ENCODE data around the gene RTN4IP1.

The RTN4IP1 gene

DNA sequence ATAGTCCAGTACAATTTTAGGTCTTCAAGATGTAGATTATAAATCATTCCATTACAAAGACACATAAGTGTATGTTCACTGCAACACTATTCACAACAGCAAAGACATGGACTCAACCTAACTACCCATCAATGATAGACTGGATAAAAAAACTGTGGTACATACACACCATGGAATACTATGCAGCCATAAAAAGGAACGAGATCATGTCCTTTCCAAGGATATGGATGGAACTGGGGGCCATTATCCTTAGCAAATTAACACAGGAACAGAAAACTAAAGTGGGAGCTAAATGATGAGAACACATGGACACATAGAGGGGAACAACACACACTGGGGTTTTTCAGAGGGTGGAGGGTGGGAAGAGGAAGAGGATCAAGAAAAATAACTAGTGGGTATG is 6.3 kb downstream of the RTN4IP1 start:
- H3K4me1 ChIP-seq (ENCODE audit: low read length): peaks cover 2% of the 10 kb centered on the region; the same call in 1 of the 2 replicates
- TF ChIP-seq EZH2 (optimal IDR thresholded peaks at IDR 0.05; ENCODE audit: low read depth, low read length): no peak
- no peak for TF ChIP-seq CTCF (IDR thresholded peaks at IDR 0.05; ENCODE audit: low read length)
- no peak for TF ChIP-seq EZH2phosphoT487 (IDR thresholded peaks at IDR 0.05; ENCODE audit: low read length)

DNA sequence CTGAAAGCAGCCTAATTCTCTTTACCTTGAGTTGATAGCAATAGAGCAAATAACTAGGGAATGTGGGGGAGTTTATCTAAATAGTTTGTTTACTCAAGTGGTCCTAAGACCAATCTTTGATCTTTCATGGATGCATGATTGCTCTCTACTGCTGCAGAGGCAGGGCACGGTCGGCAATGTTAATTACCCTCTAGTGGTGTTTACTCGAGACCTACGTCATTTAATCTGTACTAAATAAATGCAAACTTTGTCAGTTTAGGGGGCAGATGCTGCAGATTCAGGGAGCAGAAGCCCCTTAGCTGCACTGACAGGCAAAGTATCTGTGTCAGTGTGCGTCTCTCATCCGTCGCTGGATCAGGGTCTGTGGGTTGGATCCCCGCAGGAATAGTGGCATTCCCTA is 6.9 kb downstream of the RTN4IP1 start:
- no peak for TF ChIP-seq EZH2phosphoT487 (IDR thresholded peaks at IDR 0.05; ENCODE audit: low read length)
- TF ChIP-seq CTCF (IDR thresholded peaks at IDR 0.05; ENCODE audit: low read length): no peak
- no peak for TF ChIP-seq EZH2 (optimal IDR thresholded peaks at IDR 0.05; ENCODE audit: low read depth, low read length)
- Histone ChIP-seq H3K79me2 (ENCODE audit: low read length) (no peaks in the 10 kb centered on the region), H3K4me2 (ENCODE audit: low read depth, low read length) (no peak overlapping the region), H4K20me1 (ENCODE audit: insufficient read depth, low read length) (no peaks in the 10 kb centered on the region), H3K9me3 (replicated peaks; ENCODE audit: insufficient read depth, low read length) (no peaks in the 10 kb centered on the region), H3F3A (ENCODE audit: insufficient read depth, low read length) (no peaks in the 10 kb centered on the region), H3K4me3 (ENCODE audit: low read length) (no peak overlapping the region), H3K27me3 (replicated peaks; ENCODE audit: insufficient read depth, low read length) (no peaks in the 10 kb centered on the region), H2AFZ (ENCODE audit: low read length) (no peak overlapping the region), H3K9ac (ENCODE audit: low read length) (no peak overlapping the region), H3K27ac (ENCODE audit: low read length) (no peak overlapping the region), H3K4me1 (ENCODE audit: low read length) (no peaks in the 10 kb centered on the region), H3K9me2 (replicated peaks; ENCODE audit: insufficient read depth, low read length) (no peaks in the 10 kb centered on the region), H3K36me3 (replicated peaks; ENCODE audit: insufficient read depth, low read length) (no peaks in the 10 kb centered on the region)
- no peak for DNase-seq

More for the DNA sequence above, 6.3 kb downstream of the RTN4IP1 start:
- Histone ChIP-seq H3K79me2 (ENCODE audit: low read length) (no peaks in the 10 kb centered on the region), H3K27ac (ENCODE audit: low read length) (no peak overlapping the region), H3K4me2 (ENCODE audit: low read depth, low read length) (no peak overlapping the region), H3K27me3 (replicated peaks; ENCODE audit: insufficient read depth, low read length) (no peaks in the 10 kb centered on the region), H3K4me3 (ENCODE audit: low read length) (no peak overlapping the region), H3F3A (ENCODE audit: insufficient read depth, low read length) (no peaks in the 10 kb centered on the region), H3K9ac (ENCODE audit: low read length) (no peak overlapping the region), H3K36me3 (replicated peaks; ENCODE audit: insufficient read depth, low read length) (no peaks in the 10 kb centered on the region), H2AFZ (ENCODE audit: low read length) (no peak overlapping the region), H4K20me1 (ENCODE audit: insufficient read depth, low read length) (no peaks in the 10 kb centered on the region), H3K9me3 (replicated peaks; ENCODE audit: insufficient read depth, low read length) (no peaks in the 10 kb centered on the region), H3K9me2 (replicated peaks; ENCODE audit: insufficient read depth, low read length) (no peaks in the 10 kb centered on the region)
- DNase-seq: no peak

DNA sequence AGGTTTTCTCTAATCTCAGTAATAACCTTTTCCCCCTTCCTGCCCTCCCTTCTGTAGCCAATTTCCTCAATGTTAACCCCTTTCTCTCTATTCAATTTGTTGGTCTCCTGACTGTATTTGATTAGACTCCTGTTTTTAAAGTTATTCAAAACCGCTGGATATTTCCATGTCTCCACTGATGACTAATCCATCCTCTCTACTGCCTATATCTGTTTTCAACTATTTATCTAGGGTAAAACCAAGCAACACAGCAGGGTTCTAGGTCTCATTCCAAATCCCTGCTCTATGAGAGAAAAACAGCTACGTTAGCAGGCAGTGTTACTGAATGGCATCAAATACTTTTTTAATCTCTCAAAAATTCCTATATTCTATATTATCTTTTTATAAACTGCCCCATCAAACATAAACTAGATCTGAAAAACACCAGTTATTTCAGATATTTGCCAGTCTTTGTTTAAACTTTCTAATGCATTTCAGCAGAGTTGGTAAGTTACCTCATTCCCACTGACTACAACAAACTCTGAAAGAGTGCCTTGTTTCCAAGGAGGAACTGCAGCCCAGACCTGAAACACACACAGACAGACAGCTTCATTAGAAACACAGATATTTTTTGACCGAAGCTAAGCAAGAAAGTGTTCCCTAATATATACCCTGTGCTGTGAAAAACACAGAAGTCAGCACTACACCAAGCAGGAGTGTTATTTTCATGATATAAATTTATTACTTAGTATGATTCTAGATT is 8.2 kb downstream of the RTN4IP1 start:
- Histone ChIP-seq H3K36me3 (replicated peaks; ENCODE audit: insufficient read depth, low read length) (no peaks in the 10 kb centered on the region), H3K27me3 (replicated peaks; ENCODE audit: insufficient read depth, low read length) (no peaks in the 10 kb centered on the region), H3K4me2 (ENCODE audit: low read depth, low read length) (no peak overlapping the region), H3K79me2 (ENCODE audit: low read length) (no peaks in the 10 kb centered on the region), H3K27ac (ENCODE audit: low read length) (no peak overlapping the region), H3K4me3 (ENCODE audit: low read length) (no peak overlapping the region), H3K4me1 (ENCODE audit: low read length) (no peaks in the 10 kb centered on the region), H3K9me2 (replicated peaks; ENCODE audit: insufficient read depth, low read length) (no peaks in the 10 kb centered on the region), H3K9me3 (replicated peaks; ENCODE audit: insufficient read depth, low read length) (no peaks in the 10 kb centered on the region), H2AFZ (ENCODE audit: low read length) (no peak overlapping the region), H3K9ac (ENCODE audit: low read length) (no peak overlapping the region), H3F3A (ENCODE audit: insufficient read depth, low read length) (no peaks in the 10 kb centered on the region), H4K20me1 (ENCODE audit: insufficient read depth, low read length) (no peaks in the 10 kb centered on the region)
- no peak for DNase-seq
- TF ChIP-seq EZH2 (optimal IDR thresholded peaks at IDR 0.05; ENCODE audit: low read depth, low read length): no peak
- TF ChIP-seq CTCF (IDR thresholded peaks at IDR 0.05; ENCODE audit: low read length): no peak
- TF ChIP-seq EZH2phosphoT487 (IDR thresholded peaks at IDR 0.05; ENCODE audit: low read length): no peak

Data from MM.1S (cell line).